Keratinocyte (primary cell): Measurements from ENCODE around the gene EIF2S1. TPM values are rescaled to one million over a fixed set of nuclear protein-coding genes. Genes with fewer than 3 reads are reported as not detected.

Source experiments
- DNase-seq: peaks from one replicate; pipeline ENCODE4 v3.0.0-alpha.2; 2011; ENCODE audit warnings: low read depth, missing footprints, low spot score
- FAIRE-seq: peaks from 2 replicates; lab custom pipeline; 2011; peaks lifted over from hg19 to GRCh38; lab: Jason Lieb, UNC
- H2AFZ ChIP-seq: 2 replicates; pipeline ENCODE4 v1.6.0; 2012; ENCODE audit warnings: low read length, control low read depth, inconsistent platforms; ENCODE audit not compliant: control insufficient read depth
- H3K27ac ChIP-seq: 2 replicates; pipeline ENCODE4 v1.5.1; 2011; ENCODE audit warnings: low read length; ENCODE audit not compliant: control insufficient read depth, insufficient read depth
- H3K27me3 ChIP-seq: 3 replicates; pipeline ENCODE4 v1.6.0; 2011; ENCODE audit warnings: low read length; ENCODE audit not compliant: control insufficient read depth, insufficient read depth; ENCODE audit errors: extremely low read depth
- H3K36me3 ChIP-seq, 2 experiments: 2 replicates in 1 of 2; 3 replicates in 1 of 2; pipeline ENCODE4 v1.5.1; 2011; ENCODE audit warnings: low read length in 2 of 2, mild to moderate bottlenecking in 1 of 2; ENCODE audit not compliant: control insufficient read depth in 2 of 2, insufficient read depth in 2 of 2; ENCODE audit errors: extremely low read depth in 1 of 2
- H3K4me1 ChIP-seq: 3 replicates; pipeline ENCODE4 v1.5.1; 2011; ENCODE audit warnings: low read length; ENCODE audit not compliant: control insufficient read depth, insufficient read depth; ENCODE audit errors: extremely low read depth
- H3K4me2 ChIP-seq: 3 replicates; pipeline ENCODE4 v1.6.0; 2011; ENCODE audit warnings: low read depth, low read length; ENCODE audit not compliant: control insufficient read depth, insufficient read depth; ENCODE audit errors: extremely low read depth
- H3K4me3 ChIP-seq, 3 experiments: fragments of 200-600 bp in 1 of 3; sonication (generic) in 1 of 3; 2 replicates in 2 of 3; 3 replicates in 1 of 3; pipeline ENCODE4 v1.5.1; 2011 to 2016; ENCODE audit warnings: low read length in 3 of 3, mild to moderate bottlenecking in 3 of 3, control low read depth in 2 of 3, inconsistent platforms in 1 of 3, low read depth in 1 of 3, mixed read lengths in 1 of 3, mixed run types in 1 of 3, moderate library complexity in 1 of 3; ENCODE audit not compliant: control insufficient read depth in 2 of 3, insufficient read depth in 2 of 3; ENCODE audit errors: extremely low read depth in 1 of 3
- H3K79me2 ChIP-seq: 2 replicates; pipeline ENCODE4 v1.6.0; 2012; ENCODE audit warnings: low read length; ENCODE audit not compliant: control insufficient read depth, insufficient read depth
- H3K9ac ChIP-seq: 3 replicates; pipeline ENCODE4 v1.6.0; 2011; ENCODE audit warnings: low read length; ENCODE audit not compliant: control insufficient read depth, insufficient read depth; ENCODE audit errors: extremely low read depth
- H3K9me1 ChIP-seq: 3 replicates; pipeline ENCODE4 v1.6.0; 2011; ENCODE audit warnings: low read length; ENCODE audit not compliant: control insufficient read depth, insufficient read depth; ENCODE audit errors: extremely low read depth
- H3K9me3 ChIP-seq: 2 replicates; pipeline ENCODE4 v1.5.1; 2012; ENCODE audit warnings: low read depth, low read length; ENCODE audit not compliant: control insufficient read depth
- H4K20me1 ChIP-seq: 3 replicates; pipeline ENCODE4 v1.6.0; 2011; ENCODE audit warnings: low read length; ENCODE audit not compliant: control insufficient read depth, insufficient read depth; ENCODE audit errors: extremely low read depth
- CTCF ChIP-seq, 3 experiments: IDR thresholded peaks in 1 of 3; conservative IDR thresholded peaks in 1 of 3; optimal IDR thresholded peaks in 1 of 3; 2 replicates in 2 of 3; 3 replicates in 1 of 3; pipeline versions ENCODE3 to v1.5.1; 2011; ENCODE audit warnings: low read length in 3 of 3, mild to moderate bottlenecking in 3 of 3, moderate library complexity in 2 of 3, control low read depth in 1 of 3, inconsistent platforms in 1 of 3; ENCODE audit not compliant: insufficient read depth in 2 of 3; ENCODE audit errors: extremely low read depth in 1 of 3
- EZH2 ChIP-seq: IDR thresholded peaks from one replicate; pipeline ENCODE4 v1.6.1; 2012; ENCODE audit warnings: inconsistent platforms, mild to moderate bottlenecking, low read length, moderate library complexity
- dilution Hi-C: fragments of 300-500 bp; cut with MboI; formaldehyde crosslinking; loops from one replicate; pipeline ENCODE4 v1.7.0; 2020; ENCODE audit warnings: low sequenced_read_pairs; ENCODE audit not compliant: extremely low pct_ligation_motif_present
- polyA plus RNA-seq, 5 experiments: library from polyadenylated mRNA; depleted of rRNA in 3 of 5; stranded (reverse) in 3 of 5; stranded (forward) in 1 of 5; unstranded in 1 of 5; fragments of >200 nt; gene quantifications; 1 replicate in 1 of 5; 2 replicates in 3 of 5; 3 replicates in 1 of 5; pipeline versions ENCODE4 v1.2.1 to v1.2.3, GENCODE V29; 2011 to 2012; ENCODE audit warnings: missing spikeins in 2 of 5, low read depth in 1 of 5, low replicate concordance in 1 of 5

EIF2S1 gene
- polyA plus RNA-seq, 1 donor (not counting 4 experiments of a cell fraction or from before 2014, with no cell fraction given) = 294 TPM

DNA sequence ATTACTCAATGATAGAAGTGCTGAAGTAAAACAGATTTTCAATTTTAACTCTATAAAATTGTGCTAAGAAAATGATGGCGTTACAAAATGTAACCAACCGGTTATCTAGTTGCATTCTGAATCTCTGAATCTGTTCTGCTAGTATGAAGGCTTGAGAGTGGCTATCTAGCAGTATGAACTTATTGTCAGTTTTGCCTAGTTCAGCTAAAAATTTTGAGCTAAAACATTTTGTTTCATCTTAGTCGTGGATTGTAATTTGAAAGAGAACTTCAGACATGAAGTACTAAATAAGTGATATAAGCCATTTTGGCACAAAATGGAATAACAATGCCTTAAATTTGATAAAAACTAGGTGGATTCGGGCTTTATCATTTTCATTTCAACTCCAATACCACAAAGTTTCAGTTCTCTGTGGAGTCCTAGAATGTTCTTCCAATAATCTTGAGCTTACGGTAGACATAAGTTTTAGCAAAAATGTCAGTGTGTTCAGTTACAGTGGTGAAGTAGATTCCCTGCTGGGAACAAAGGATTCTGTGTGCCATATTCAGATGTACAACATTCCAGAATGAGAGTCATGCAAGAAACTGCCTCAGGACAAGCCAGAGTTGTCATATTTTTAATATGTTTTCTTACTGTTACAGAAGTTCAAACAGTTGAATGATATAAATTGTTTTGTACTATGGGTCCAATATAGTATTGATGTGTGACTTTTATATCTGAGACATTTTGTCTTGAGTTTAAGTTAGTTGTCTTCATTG is 28.6 kb upstream of the EIF2S1 start:
- Histone ChIP-seq H3K9me1 (no peaks in the 10 kb centered on the region), H3K79me2 (no peaks in the 10 kb centered on the region), H3K4me1 (peaks cover 8% of the 10 kb centered on the region), H3K27me3 (no peaks in the 10 kb centered on the region), H3K9me3 (no peaks in the 10 kb centered on the region), H3K4me3 (no peak overlapping the region), H2AFZ (no peak overlapping the region), H4K20me1 (peaks cover 4% of the 10 kb centered on the region), H3K4me2 (peak overlapping the region; percentile 10), H3K36me3 (peaks cover 2 to 19% of the 10 kb centered on the region in 2 experiments), H3K9ac (no peak overlapping the region), H3K27ac (no peak overlapping the region)
- dilution Hi-C loops = no loop called here
- no peak for TF ChIP-seq CTCF (optimal IDR thresholded peaks at IDR 0.05 in 1 of 3, IDR thresholded peaks at IDR 0.05 in 1 of 3, conservative IDR thresholded peaks at IDR 0.05 in 1 of 3; ENCODE audit: extremely low read depth in 1 of 3, insufficient read depth in 2 of 3, low read length in 3 of 3)
- no peak for TF ChIP-seq EZH2
- DNase-seq (no peak), FAIRE-seq (no peak)

DNA sequence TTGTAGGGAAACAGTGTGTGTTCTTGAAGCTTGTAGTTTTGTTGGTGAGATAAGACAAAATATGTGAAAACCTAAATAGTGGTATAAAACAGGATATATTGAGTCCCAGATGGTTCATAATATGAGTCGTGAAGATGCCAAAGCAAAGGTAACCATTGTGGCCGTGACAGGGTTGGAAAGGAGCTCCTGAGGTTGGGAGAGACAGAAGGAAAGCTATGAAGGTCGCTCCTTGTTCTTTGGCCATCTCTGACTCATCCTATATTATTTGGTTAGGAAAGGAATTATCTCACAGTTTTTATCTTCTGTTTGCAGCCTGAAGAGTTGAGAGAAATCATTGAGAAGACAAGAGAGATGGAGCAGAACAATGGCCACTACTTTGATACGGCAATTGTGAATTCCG is 27.7 kb upstream of the EIF2S1 start:
- Histone ChIP-seq H3K4me3 (no peak overlapping the region), H3K79me2 (no peaks in the 10 kb centered on the region), H3K9ac (no peak overlapping the region), H3K27ac (no peak overlapping the region), H3K9me1 (no peaks in the 10 kb centered on the region), H3K27me3 (no peaks in the 10 kb centered on the region), H4K20me1 (peaks cover 4% of the 10 kb centered on the region), H2AFZ (no peak overlapping the region), H3K9me3 (no peaks in the 10 kb centered on the region), H3K4me2 (no peak overlapping the region), H3K4me1 (peaks cover 8% of the 10 kb centered on the region), H3K36me3 (peaks cover 4 to 27% of the 10 kb centered on the region in 2 experiments)
- dilution Hi-C loops = no loop called here
- no peak for FAIRE-seq
- DNase-seq = no peak
- TF ChIP-seq CTCF (optimal IDR thresholded peaks at IDR 0.05 in 1 of 3, IDR thresholded peaks at IDR 0.05 in 1 of 3, conservative IDR thresholded peaks at IDR 0.05 in 1 of 3; ENCODE audit: extremely low read depth in 1 of 3, insufficient read depth in 2 of 3, low read length in 3 of 3) (no peak), EZH2 (no peak)
